Measurements from ENCODE around the gene OVCH2.

DNA sequence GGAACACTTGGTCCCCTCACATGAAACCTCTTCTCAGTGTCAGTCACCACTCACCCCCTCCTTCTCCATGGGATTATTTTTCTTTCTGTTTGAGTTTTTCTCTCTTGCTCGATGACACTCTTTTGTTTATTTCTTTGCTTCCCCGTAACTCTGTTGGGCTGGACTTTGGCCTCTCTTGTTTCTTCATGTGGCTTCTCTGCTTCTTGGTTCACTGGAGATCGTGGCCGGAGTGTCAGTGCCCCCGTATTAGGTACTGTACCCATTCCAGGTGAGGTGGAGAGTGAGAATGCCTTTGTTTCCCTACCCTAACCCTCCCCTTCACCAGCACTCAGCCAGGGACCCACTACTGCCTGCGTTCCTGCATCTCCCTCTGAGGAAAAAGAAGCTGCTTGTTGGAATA, 65.5 kb downstream of the OVCH2 start:
- TF ChIP-seq, protein P1, sequence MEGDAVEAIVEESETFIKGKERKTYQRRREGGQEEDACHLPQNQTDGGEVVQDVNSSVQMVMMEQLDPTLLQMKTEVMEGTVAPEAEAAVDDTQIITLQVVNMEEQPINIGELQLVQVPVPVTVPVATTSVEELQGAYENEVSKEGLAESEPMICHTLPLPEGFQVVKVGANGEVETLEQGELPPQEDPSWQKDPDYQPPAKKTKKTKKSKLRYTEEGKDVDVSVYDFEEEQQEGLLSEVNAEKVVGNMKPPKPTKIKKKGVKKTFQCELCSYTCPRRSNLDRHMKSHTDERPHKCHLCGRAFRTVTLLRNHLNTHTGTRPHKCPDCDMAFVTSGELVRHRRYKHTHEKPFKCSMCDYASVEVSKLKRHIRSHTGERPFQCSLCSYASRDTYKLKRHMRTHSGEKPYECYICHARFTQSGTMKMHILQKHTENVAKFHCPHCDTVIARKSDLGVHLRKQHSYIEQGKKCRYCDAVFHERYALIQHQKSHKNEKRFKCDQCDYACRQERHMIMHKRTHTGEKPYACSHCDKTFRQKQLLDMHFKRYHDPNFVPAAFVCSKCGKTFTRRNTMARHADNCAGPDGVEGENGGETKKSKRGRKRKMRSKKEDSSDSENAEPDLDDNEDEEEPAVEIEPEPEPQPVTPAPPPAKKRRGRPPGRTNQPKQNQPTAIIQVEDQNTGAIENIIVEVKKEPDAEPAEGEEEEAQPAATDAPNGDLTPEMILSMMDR (IDR thresholded peaks at IDR 0.05; ENCODE audit: low read depth, low read length, missing input control) = no peak
- no peak for TF ChIP-seq JUND (IDR thresholded peaks at IDR 0.05)
- TF ChIP-seq FOXA1 (IDR thresholded peaks at IDR 0.05) = no peak
- TF ChIP-seq RAD21 (IDR thresholded peaks at IDR 0.05) = no peak
- TF ChIP-seq TAF1 (conservative IDR thresholded peaks at IDR 0.05) = no peak
- no peak for TF ChIP-seq NR2F2 (IDR thresholded peaks at IDR 0.05)
- no peak for TF ChIP-seq GABPA (IDR thresholded peaks at IDR 0.05 in 1 of 2, conservative IDR thresholded peaks at IDR 0.05 in 1 of 2)
